Gastrocnemius medialis (tissue), 4 donors: ENCODE data around the gene ZBTB20.

ENCODE experiments used
- POLR2A ChIP-seq, 2 donors: fragments of 450-650 bp; IDR thresholded peaks; one replicate each; pipeline ENCODE4 v1.6.1; 2017; ENCODE audit warnings: antibody characterized with exemption in 2 of 2, mild to moderate bottlenecking in 2 of 2, moderate library complexity in 2 of 2
- TF ChIP-seq, protein P1 (sequence below), 5 experiments: fragments of 450-650 bp in 3 of 5; fragments of 200-600 bp in 2 of 5; sonication (generic) in 2 of 5; IDR thresholded peaks in 4 of 5; conservative IDR thresholded peaks in 1 of 5; 1 replicate in 4 of 5; 2 replicates in 1 of 5; pipeline ENCODE4 v1.5.1; 2016 to 2019; ENCODE audit warnings: antibody characterized with exemption in 5 of 5, mild to moderate bottlenecking in 3 of 5, moderate library complexity in 3 of 5

- TF ChIP-seq, protein P1, sequence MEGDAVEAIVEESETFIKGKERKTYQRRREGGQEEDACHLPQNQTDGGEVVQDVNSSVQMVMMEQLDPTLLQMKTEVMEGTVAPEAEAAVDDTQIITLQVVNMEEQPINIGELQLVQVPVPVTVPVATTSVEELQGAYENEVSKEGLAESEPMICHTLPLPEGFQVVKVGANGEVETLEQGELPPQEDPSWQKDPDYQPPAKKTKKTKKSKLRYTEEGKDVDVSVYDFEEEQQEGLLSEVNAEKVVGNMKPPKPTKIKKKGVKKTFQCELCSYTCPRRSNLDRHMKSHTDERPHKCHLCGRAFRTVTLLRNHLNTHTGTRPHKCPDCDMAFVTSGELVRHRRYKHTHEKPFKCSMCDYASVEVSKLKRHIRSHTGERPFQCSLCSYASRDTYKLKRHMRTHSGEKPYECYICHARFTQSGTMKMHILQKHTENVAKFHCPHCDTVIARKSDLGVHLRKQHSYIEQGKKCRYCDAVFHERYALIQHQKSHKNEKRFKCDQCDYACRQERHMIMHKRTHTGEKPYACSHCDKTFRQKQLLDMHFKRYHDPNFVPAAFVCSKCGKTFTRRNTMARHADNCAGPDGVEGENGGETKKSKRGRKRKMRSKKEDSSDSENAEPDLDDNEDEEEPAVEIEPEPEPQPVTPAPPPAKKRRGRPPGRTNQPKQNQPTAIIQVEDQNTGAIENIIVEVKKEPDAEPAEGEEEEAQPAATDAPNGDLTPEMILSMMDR (IDR thresholded peaks at IDR 0.05 in 4 of 5, conservative IDR thresholded peaks at IDR 0.05 in 1 of 5), result no peak
- no peak for TF ChIP-seq POLR2A (IDR thresholded peaks at IDR 0.05)
Observed at GRCh38 chr3:114730397-114730796, 416.7 kb downstream of the ZBTB20 start.
